BE2C (cell line): ENCODE data around the gene APLP1.

ENCODE experiments used
- DNase-seq: peaks from one replicate; pipeline ENCODE4 v3.0.0-alpha.2; 2020
- H3K27me3 ChIP-seq: fragments of 250-450 bp; sonication (Bioruptor Pico); 2 replicates; pipeline ENCODE4 v1.5.1; 2020; ENCODE audit warnings: mild to moderate bottlenecking
- H3K36me3 ChIP-seq: fragments of 250-450 bp; sonication (Bioruptor Pico); 2 replicates; pipeline ENCODE4 v1.5.1; 2020; ENCODE audit warnings: mild to moderate bottlenecking
- H3K4me1 ChIP-seq: fragments of 250-450 bp; sonication (Bioruptor Pico); 2 replicates; pipeline ENCODE4 v1.5.1; 2020
- H3K4me3 ChIP-seq: 2 replicates; pipeline ENCODE4 v1.5.1; 2011; ENCODE audit warnings: low read depth, low read length
- H3K9me3 ChIP-seq: fragments of 250-450 bp; sonication (Bioruptor Pico); 2 replicates; pipeline ENCODE4 v1.5.1; 2020
- CTCF ChIP-seq: IDR thresholded peaks from 2 replicates; pipeline ENCODE4 v1.5.1; 2012; ENCODE audit warnings: mild to moderate bottlenecking, low read depth, low read length

Gene APLP1

GRCh38 chr19:35921012-35921411, 52.6 kb downstream of the APLP1 start:
- no peaks in the 10 kb centered on the region; the same call in 1 of the 2 replicates for H3K9me3 ChIP-seq
- no peak for TF ChIP-seq CTCF
- no peak overlapping the region for H3K4me3 ChIP-seq
- no peak for DNase-seq
- H3K36me3 ChIP-seq = no peaks in the 10 kb centered on the region
- peaks cover 5% of the 10 kb centered on the region; the same call in 1 of the 2 replicates for H3K27me3 ChIP-seq
- no peaks in the 10 kb centered on the region for H3K4me1 ChIP-seq

GRCh38 chr19:35925501-35925900, 57.1 kb downstream of the APLP1 start:
- no peak overlapping the region for H3K4me3 ChIP-seq
- H3K27me3 ChIP-seq = peaks cover 5% of the 10 kb centered on the region; the same call in 1 of the 2 replicates
- no peak for DNase-seq
- no peak for TF ChIP-seq CTCF
- H3K36me3 ChIP-seq = no peaks in the 10 kb centered on the region
- H3K9me3 ChIP-seq = no peaks in the 10 kb centered on the region; the same call in 1 of the 2 replicates
- no peaks in the 10 kb centered on the region for H3K4me1 ChIP-seq

- Histone ChIP-seq H3K27me3 (peaks cover 5% of the 10 kb centered on the region; the same call in 1 of the 2 replicates), H3K4me1 (0 out of 2 replicates have a peak, but pooled peaks cover 3% of the 10 kb centered on the region), H3K36me3 (no peaks in the 10 kb centered on the region), H3K4me3 (no peak overlapping the region), H3K9me3 (no peaks in the 10 kb centered on the region; the same call in 1 of the 2 replicates)
- no peak for TF ChIP-seq CTCF
- DNase-seq = no peak
These were observed 60.1 kb downstream of the APLP1 start for GRCh38 chr19:35928507-35928906.
